Posterior vena cava (tissue), 2 donors: ENCODE results near the gene DDAH2. TPM values are rescaled to one million over a fixed set of nuclear protein-coding genes. Genes with fewer than 3 reads are reported as not detected.

Experiments used
- DNase-seq: peaks from one replicate; pipeline ENCODE4 v3.0.0-alpha.2; 2020; ENCODE audit warnings: low spot score
- intact Hi-C, 2 donors: fragments of 100-400 bp; cut with DNase I; formaldehyde crosslinking; loops; one replicate each; pipeline versions ENCODE4 v1.14.1 to v1.14.2; 2022 to 2023
- total RNA-seq, 2 donors: library from RNA; stranded (reverse); fragmentation: NEBNext Ultra II Directional; extraction: Animal tissue kit (Norgen Biotek cat#: 25700); gene quantifications; one replicate each; pipeline ENCODE4 v1.2.1, GENCODE V29; 2021
- donor health status: DM: yes; HTN: yes; CAD: no.
- donor health status: DM: yes; HTN: yes; CAD: no.

Gene DDAH2
- total RNA-seq, 2 donors from 2014 or later: 88.3 to 97.4 TPM

DNA sequence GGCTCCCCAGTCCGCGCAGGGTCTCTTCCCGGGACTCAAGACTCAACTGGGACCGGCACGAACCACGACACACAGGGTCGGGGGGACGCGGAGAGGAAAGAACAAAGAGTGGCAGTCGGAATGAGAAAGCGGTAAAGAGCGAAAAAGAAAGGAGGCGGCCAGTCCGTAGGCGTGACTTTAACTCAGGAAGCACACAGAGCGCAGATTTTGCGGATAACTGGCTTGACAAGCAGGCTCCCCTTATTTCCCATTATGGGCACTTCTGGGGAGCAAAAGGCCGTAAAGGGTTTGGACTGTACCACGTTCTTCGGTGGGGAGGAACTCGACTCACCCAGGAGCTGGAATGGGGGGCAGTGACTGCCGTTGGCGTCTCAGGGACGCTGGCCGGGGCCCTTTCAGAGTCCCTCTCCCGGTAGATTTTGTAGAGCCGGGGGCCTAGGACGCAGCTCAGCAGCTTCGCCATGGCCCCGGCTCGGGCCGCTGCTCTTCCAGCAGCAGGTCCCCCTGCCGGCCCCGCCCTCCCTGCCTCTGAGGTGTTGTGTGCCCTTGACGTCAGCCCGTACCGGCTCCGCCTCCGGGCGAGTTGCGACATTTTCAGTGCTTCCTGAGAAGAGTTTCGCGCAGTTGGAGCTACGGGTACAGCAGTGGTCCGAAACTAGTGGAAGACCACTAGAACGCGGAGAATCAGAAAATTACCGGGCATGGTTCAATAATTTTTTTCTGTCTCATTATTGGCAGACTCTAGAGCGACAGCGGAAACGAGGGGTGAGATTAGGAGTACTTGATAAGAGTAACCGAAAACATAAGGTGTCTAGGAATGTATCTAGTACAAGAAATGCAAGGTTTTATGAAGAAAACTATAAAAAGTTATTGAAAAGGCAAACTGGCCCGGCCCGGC is 26.0 kb downstream of the DDAH2 start, which contains the start of gene ABHD16A:
Gene ABHD16A (minus strand): TSS at position 506 of the 898 bp plus-strand sequence. CDS start 43 bp downstream, at position 463.
- intact Hi-C loops: no loop called here
- peak; percentile 100 for DNase-seq

DNA sequence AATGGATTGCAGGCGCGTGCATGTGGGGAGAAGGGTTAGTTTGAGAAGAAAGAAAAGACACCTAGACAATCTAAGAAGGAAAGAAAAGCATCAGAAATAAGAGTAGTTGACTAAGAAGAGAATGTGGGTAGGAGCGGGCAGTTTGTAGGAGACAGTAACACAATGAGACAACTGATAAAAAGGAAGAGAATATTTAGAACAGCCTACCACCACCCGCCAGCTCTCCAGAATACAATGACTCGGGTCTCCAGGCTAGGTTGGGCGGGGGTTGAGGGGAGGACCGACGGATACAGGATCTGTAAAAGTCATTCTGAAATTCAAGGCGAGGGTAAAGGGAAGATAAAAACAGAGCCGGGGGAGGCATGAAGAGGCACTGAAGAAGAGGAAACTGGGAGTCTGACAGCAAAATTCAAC is 26.7 kb downstream of the DDAH2 start:
- intact Hi-C loops: no loop called here
- no peak for DNase-seq

DNA sequence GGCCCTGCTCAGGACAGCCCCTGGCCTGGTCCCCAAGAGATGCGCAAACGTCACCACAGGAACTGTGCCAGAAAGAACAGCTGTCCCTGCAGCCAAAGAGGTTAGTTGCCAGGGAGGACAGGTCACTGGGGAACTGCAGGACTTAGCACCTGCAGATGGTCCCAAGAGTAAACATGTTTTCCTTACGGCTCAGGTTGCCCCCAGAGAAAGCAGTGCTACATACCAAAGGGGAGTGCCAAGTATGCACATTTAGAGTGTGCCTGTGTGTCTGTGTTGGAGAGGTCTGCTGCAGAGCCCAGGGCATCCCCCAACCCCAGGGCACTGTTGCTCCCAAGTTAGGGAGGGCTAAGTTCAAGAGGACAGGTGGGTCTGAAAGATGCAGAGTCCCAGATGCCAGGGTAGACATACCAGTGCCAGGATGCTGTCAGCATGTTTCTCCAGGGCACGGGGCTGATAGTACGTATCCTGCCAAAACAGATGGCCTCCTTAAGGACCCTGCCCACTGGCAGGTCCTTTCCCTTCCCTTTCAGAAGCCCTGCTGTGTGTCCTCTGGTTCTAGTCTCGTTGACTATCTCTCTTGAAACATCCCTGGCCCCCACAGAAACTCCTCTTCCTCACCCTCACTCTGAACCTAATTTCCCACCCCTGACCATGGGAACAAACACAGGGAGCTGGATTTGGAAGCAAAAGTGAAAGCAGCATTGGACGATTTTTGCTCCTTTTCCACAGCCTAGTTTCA is 27.3 kb downstream of the DDAH2 start:
- DNase-seq: no peak
- intact Hi-C loops: no loop called here

DNA sequence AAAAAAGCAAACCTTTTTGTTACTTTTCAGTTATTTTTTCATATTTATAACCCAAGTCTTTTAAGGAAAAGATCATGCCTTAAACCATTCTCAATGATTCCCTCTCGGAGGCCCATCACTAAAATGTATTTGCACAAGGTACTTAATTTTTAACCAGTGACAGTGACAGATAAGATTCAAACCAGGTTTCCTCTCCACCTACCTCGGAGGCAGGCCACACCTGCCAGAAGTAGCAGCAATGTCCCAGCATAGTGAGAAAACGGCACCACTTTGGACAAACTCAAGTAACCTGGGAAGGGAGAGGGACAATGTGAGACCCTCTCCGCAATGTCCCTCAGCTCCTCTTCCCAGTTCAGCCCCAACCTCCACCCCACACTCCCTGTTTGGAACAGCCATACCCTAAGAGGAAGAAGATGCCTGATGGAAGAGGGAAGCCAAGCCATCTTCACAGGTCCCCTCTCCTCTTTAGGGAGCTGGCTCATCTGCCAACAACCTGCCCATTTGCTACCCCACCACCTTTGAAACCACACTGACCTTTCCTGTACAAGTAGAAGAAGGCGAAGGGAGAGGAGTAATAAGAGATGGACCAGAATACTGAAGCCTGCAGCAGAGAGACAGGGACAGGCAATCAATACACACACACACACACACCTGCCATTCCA is 28.2 kb downstream of the DDAH2 start:
- no peak for DNase-seq
- intact Hi-C loops: no loop called here

DNA sequence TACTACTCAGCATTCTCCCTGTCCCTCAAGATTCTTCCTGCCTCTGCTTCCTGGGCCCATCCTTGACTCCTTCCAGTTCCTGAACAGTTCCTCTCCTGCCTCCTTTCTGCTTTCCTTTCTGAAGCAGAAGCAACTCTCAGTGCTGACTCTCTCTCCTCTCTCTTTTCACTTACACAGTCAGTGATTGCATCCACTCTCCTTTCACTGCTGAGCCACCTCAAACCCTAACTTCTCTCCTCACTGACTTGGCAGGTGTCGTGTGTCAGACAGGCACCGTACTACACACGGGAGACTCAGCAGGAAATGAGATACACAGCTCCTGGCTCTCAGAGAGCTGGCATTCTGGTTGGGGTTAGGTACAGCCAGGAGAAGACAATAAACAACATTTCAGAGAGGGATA is 31.5 kb downstream of the DDAH2 start:
- DNase-seq: no peak
- intact Hi-C loops: no loop called here

DNA sequence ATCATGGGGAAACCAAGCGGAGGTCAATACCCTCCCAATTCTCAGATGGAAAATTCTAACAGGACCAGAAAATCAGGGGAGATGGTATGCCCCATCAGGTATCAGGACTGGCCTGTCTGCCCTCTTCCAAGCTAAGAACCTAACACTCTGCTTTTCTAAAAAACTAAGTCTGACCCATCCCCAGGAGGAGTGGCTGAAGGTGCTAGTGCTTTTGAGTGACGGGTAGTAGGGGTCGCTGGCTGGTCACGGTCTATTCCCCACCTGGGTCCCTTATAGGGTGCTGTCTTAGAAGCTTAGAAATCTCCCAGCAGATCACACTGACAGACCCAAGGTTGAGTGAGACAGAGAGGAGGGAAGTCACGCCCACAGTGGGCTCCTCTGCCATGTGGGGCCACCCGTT is 35.6 kb downstream of the DDAH2 start:
- intact Hi-C loops: no loop called here

DNA sequence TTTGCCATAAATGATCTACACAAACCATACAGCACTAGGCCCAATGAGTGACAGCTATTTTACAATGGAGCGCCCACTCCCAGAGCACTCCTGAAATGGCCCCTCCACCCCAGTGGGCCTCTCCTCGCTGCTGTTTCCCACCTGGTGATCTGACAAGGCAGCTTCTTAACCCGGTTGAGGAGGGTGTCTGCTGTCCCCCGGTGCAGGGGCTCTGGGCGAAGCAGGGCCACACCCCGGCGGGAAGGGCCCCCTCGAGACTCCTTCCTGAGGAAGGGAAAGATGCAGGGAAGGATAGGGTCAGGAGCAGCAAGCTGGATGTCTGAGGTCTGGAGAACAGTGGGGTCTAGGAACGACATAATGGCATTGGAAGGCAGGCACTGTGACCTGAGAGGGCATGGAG is 36.2 kb downstream of the DDAH2 start:
- intact Hi-C loops: no loop called here
- no peak for DNase-seq

More for the DNA sequence above, 35.6 kb downstream of the DDAH2 start:
- no peak for DNase-seq

DNA sequence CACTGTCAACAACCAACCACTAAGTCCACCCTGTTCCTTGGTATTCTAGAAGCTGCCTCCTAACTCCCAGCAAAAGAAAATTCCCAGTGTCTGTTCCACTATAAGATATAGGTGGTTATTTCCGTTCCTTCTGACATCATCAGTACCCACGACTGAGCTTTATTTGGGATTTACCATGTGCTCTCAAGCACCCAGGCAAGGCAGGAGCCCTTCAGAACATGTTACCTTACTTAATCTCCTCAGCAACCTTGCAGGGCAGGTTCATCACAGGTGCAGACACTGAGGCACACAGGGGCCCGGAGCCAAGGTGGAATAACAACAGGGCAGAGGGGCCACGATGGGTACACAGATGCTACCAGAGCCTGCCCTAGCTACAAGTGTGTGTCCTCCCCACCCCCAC is 36.7 kb downstream of the DDAH2 start:
- intact Hi-C loops: no loop called here
- no peak for DNase-seq

DNA sequence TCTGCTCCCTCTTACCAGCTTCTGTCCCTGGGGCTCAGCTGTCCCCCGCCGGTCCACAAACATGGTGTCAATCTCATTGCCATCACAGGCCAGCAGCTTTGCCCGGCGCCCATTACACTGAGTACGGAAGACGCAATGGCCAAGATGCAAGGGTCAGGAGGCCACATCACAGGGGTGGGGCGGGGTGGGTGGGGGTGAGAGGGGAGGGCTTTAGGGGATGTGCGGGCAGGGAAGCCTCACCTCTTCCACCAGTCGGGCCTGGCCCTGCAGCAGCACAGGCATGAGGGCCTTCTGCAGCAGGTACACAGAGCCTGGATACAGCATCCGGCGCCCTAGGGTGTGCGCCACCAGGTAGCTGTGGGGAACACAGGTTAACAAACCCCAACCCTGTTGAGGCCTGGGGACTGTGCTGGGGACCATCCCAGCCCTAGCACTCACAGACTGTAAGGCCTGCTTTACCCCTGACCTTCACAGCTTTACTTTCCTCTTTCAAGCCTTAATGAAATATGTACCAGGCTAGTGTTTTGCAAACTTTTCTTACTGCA is 37.5 kb downstream of the DDAH2 start:
- intact Hi-C loops: no loop called here
- peak; percentile 76 for DNase-seq

DNA sequence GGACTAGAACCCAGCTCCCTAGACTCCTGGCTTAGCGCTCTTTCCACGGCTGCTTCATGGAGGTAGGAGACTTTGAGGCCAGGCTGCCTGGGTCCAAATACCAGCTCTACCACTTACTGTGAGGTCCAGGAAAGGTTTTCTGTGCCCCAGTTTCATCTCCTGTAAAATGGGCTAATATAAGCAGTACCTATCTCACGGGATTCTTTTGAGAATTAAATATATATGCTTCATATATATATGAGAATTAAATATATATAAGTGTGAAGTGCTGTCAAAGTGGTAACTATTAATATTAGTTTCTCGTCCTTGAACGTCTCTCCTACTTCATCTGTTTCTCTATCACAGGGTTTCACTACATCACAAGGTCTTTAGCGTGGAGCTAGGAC is 38.0 kb downstream of the DDAH2 start:
- no peak for DNase-seq
- intact Hi-C loops: no loop called here

DNA sequence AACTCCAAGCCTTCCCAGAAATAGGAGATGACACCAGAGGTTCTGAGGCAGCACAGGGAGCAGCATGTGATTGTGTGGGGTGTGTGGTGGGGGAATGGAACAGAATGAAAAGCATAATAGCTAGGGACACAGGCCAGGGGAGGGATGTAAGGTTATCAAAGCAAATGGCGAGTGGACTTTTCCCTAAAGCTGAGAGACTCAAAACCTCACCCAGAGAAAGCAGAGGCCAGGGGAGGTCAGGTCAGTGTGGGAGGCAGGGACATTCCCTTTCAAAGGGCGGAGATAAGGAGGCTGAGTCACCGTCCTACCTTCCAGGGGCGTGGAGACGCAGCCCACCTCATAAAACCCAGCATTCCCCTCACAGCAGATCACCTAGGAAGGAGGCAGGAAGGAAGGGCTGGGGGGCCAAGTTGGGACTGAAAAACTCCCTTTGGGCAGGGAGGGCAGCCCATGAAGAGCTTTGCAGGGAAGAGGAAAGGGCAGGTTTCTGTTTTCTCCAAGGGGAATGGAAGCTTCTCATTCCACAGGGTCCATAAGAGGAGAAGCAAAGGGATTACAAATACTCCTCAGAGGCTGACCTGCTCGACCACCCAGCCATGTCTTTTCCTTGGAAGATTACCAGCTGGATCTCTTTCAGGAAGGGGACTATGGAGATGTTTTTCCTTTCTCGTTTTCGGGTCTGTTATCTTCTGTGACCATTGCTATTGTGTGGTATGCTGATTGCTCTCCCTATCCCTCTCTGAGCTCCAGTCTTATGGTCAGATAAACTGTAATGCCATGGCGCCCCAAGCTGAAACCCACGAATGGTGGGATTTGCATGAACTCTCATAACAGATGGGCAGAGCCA is 38.6 kb downstream of the DDAH2 start:
- DNase-seq: peak; percentile 66

DNA sequence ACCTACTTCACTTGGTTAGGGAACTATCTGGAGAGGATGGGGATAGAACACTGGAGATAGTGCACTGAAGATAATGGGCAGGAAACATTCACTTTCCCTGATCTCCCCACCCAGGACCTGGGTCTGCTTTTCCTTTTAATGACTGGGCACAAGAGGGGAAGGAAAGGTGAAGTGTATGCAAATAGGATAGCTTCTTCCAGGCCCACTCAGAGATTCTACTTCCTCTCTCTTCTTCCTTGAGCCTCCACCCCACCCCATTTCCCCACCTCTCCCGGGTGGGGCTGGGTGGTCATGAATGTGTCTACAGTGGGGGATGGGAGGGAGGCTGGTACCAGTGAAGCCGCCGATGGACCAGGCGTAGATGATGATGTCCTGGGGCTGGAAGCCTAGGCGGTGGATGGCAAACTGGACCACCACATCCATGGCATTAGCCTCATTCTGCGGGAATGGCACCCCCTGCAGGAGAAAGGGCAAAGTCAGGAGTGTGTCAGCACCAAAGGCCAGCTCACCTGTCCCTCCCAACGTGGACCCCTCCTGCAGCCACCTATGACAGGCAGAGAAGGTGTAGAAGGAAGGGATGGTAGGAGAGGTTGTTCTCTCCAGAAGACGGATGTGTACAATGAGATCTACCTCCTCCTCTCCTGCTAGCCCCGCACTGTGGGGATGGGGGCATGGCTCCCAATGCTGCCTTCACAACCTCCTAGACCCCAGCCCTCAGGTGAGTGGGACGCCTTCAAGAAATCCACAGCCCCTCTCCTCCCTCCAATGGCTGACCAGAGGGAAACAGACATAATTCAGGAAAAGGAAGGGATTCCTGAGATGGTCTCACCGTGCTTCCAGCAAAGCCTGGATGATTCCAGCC is 39.6 kb downstream of the DDAH2 start:
- no peak for DNase-seq
- intact Hi-C loops: loop anchor here in 1 of 2 donors (10.0 kb wide), 1 partner anchor 145 kb away; no protein-coding TSS in a partner anchor

More for the DNA sequence above, 38.6 kb downstream of the DDAH2 start:
- intact Hi-C loops: no loop called here

DNA sequence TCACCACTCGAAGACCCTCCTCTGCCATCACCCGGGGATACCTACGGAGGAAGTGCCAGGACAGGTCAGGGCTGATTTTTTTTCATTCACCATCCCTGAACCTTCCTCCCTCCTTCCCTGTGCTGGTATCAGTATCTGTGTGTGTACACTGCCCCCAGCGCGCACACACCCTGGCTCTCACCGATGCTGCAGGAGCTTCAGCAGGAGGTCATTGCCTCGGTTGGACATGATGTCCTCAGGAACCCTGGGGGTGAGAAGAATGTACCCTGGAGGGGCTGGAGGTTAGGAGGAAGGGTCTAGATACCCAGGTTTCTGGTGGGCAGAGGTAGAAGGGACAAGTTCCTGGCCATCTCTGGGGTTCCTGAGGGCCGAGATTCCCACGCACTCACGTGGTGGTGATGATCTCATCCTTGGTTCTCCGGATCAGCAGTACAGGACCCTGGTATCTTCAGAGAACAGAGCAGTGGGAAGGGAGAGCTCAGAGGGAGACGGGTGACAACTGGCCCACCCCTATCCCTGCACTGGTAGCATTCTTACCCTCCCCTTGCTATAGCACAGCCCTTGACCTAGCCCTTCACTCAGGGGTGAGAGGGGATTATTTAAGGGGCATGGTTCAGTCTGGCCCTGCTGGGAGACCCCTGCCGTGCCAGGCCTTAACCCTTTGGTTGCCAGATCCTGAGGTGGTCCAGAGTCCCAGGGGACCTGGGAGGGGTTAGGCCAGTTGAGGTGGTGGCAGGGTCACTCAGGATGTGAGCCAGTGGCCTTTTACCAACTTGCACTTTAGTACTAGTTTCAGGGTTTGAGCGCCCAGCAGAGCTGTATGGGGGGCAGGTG is 41.0 kb downstream of the DDAH2 start:
- intact Hi-C loops: loop anchor here in 1 of 2 donors (10.0 kb wide), 1 partner anchor 147 kb away; no protein-coding TSS in a partner anchor
- DNase-seq: peak; percentile 64

DNA sequence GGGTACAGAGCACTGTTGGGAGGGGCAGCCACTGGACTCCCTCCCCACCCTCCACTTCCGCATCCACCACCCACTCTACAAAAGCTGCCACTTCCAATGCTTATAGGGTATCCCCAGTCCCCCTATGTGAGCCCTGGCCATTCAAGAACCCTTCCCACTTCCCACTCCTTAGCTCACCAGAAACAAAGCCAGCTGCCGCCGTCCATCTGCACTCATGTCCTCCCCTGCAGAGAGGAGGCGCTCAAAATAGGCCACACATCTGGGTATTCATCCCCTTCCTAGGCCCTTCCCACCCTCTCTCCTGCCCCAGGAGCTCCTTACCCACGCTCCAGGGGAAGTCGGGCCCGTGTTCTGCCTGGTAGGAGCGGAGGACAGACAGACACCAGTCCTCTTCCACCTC is 41.8 kb downstream of the DDAH2 start:
- DNase-seq: no peak
- intact Hi-C loops: loop anchor here in 1 of 2 donors (10.0 kb wide), 1 partner anchor 147 kb away; no protein-coding TSS in a partner anchor

DNA sequence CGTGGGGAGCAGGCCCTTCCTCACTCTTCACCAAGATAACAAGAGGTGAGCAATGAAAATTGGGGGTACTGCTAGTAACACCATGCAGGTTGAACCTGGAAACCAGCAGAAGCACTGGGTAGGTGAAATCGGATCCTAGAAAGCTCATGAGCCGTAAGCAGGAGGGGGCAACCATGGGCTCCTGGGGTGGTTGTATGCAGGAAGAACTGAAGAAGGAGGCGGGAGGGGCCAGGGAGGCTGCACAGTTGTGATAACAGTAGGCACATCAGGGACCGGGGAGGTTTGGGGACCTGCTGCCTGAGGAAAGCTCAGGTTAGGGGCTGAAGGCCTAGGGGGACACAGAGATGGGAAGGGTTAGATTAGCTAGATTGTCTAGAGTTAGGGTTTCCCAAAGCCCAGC is 42.6 kb downstream of the DDAH2 start:
- DNase-seq: no peak
- intact Hi-C loops: loop anchor here in 1 of 2 donors (10.0 kb wide), 1 partner anchor 148 kb away; no protein-coding TSS in a partner anchor

DNA sequence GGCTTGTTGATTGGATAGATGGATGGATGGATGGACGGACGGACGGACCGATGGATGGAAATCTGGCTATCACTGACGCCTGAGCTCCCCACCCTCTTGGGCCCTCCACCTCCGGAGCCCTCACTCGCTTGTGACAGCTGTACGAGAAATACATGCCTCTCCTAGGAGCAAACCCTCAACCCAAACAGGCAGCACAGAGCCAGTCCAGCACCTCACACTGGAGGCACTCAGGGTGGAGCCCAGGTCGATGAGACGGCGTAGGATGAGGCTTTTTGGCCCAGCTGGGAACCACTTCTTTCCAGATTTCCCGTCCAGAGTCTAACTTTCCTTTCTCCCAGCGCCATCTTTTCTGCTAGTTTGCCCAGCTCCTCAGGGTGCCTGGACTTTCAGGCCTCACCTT is 45.5 kb downstream of the DDAH2 start:
- intact Hi-C loops: loop anchor here (5.0 to 10.0 kb wide), 2 partner anchors 149 to 151 kb away; no protein-coding TSS in a partner anchor
- no peak for DNase-seq
